A549 (cell line): ENCODE results near the gene PRTFDC1. TPM values are rescaled to one million over a fixed set of nuclear protein-coding genes. Genes with fewer than 3 reads are reported as not detected.
A peak's percentile ranks its signal among the peaks of the same experiment; 100 is the strongest.

ENCODE experiments used
- ATAC-seq, 2 experiments: fragments of 200-7000 bp in 1 of 2; fragments of >200 bp in 1 of 2; cut with Nextera tagmentation in 1 of 2; cut with Tn5 transposase in 1 of 2; 3 replicates each; pipeline versions ENCODE4 v1.8.0 to v1.9.1; 2018 to 2020; ENCODE audit warnings: mild to moderate bottlenecking in 1 of 2, moderate library complexity in 1 of 2
- CTCF ChIA-PET: fragments of 300-600 bp; sonication (Branson Sonifier 250); formaldehyde crosslinking; extraction: SDS; loops from one replicate; lab custom pipeline; 2021; ENCODE audit warnings: antibody characterized with exemption, inconsistent platforms; lab: Yijun Ruan, JAX
- POLR2A ChIA-PET: fragments of 350-600 bp; formaldehyde crosslinking; extraction: SDS; loops from one replicate; lab custom pipeline; 2021; ENCODE audit warnings: antibody characterized with exemption, inconsistent platforms; lab: Yijun Ruan, JAX
- DNase-seq, 2 experiments: peaks; one replicate each; pipeline versions ENCODE4 v3.0.0 to v3.0.0-alpha.2; 2011 to 2016; ENCODE audit warnings: low read depth in 1 of 2, low spot score in 1 of 2
- FAIRE-seq: peaks from 2 replicates; lab custom pipeline; 2011; peaks lifted over from hg19 to GRCh38; lab: Jason Lieb, UNC
- H3K27ac ChIP-seq, 2 experiments: fragments of >200 bp; sonication (Bioruptor Twin); formaldehyde crosslinking; 3 replicates each; pipeline ENCODE4 v1.5.1; 2016 to 2017
- H3K4me1 ChIP-seq: fragments of >200 bp; sonication (Bioruptor Twin); formaldehyde crosslinking; 3 replicates; pipeline ENCODE4 v1.6.1; 2016
- H3K4me2 ChIP-seq: fragments of >200 bp; sonication (Bioruptor Twin); formaldehyde crosslinking; 3 replicates; pipeline ENCODE4 v1.6.1; 2016
- H3K4me3 ChIP-seq: fragments of >200 bp; sonication (Bioruptor Twin); formaldehyde crosslinking; 3 replicates; pipeline ENCODE4 v1.5.1; 2016
- H3K9me3 ChIP-seq: fragments of >200 bp; sonication (Bioruptor Twin); formaldehyde crosslinking; 3 replicates; pipeline ENCODE4 v1.6.1; 2016
- CBX2 ChIP-seq: fragments of 200-600 bp; sonication (generic); IDR thresholded peaks from 2 replicates; pipeline ENCODE4 v1.6.1; 2016; ENCODE audit warnings: low read depth, mild to moderate bottlenecking, borderline replicate concordance
- CEBPB ChIP-seq, 2 experiments: fragments of >200 bp in 1 of 2; sonication (Bioruptor Twin) in 1 of 2; formaldehyde crosslinking in 1 of 2; IDR thresholded peaks; 2 replicates each; pipeline ENCODE4 v1.6.1; 2012 to 2016
- CHD2 ChIP-seq: fragments of 150-350 bp; IDR thresholded peaks from 2 replicates; pipeline ENCODE4 v1.6.1; 2014; ENCODE audit warnings: low read length; ENCODE audit not compliant: partially characterized antibody
- EP300 ChIP-seq, 2 experiments: fragments of >200 bp; sonication (Bioruptor Twin); formaldehyde crosslinking; IDR thresholded peaks; 2 replicates in 1 of 2; 3 replicates in 1 of 2; pipeline ENCODE4 v1.6.1; 2016 to 2017
- FOSL2 ChIP-seq, 2 experiments: fragments of 450-650 bp in 1 of 2; fragments of >200 bp in 1 of 2; sonication (Bioruptor Twin) in 1 of 2; formaldehyde crosslinking; IDR thresholded peaks; 2 replicates each; pipeline versions ENCODE4 v1.5.0 to v1.6.1; 2016 to 2020; ENCODE audit warnings: mild to moderate bottlenecking in 1 of 2, moderate library complexity in 1 of 2
- FOXS1 ChIP-seq: fragments of 250-450 bp; sonication (Bioruptor Pico); IDR thresholded peaks from 2 replicates; pipeline ENCODE4 v1.5.0; 2020; ENCODE audit warnings: mild to moderate bottlenecking, moderate library complexity
- HDAC2 ChIP-seq: fragments of 200-600 bp; sonication (generic); IDR thresholded peaks from 2 replicates; pipeline ENCODE4 v1.6.1; 2016
- HOXB13 ChIP-seq: fragments of 250-450 bp; sonication (Bioruptor Pico); IDR thresholded peaks from 2 replicates; pipeline ENCODE4 v1.5.0; 2020; ENCODE audit warnings: low read depth, mild to moderate bottlenecking, moderate library complexity
- JUNB ChIP-seq: fragments of >200 bp; sonication (Bioruptor Twin); formaldehyde crosslinking; IDR thresholded peaks from 2 replicates; pipeline ENCODE4 v1.6.1; 2016
- MAFK ChIP-seq: fragments of 450-650 bp; IDR thresholded peaks from 2 replicates; pipeline ENCODE4 v1.6.1; 2014; ENCODE audit not compliant: partially characterized antibody
- MAZ ChIP-seq: fragments of 150-350 bp; IDR thresholded peaks from 2 replicates; pipeline ENCODE4 v1.6.1; 2014; ENCODE audit warnings: antibody characterized with exemption, low read depth, low read length, borderline replicate concordance
- POLR2AphosphoS2 ChIP-seq: conservative IDR thresholded peaks from 2 replicates; pipeline ENCODE4 v1.6.1; 2012; ENCODE audit warnings: low read length, improper control_type of control experiment, inconsistent platforms
- RAD21 ChIP-seq, 2 experiments: fragments of >200 bp in 1 of 2; sonication (Bioruptor Twin) in 1 of 2; formaldehyde crosslinking in 1 of 2; IDR thresholded peaks in 1 of 2; conservative IDR thresholded peaks in 1 of 2; 2 replicates in 1 of 2; 3 replicates in 1 of 2; pipeline ENCODE4 v1.6.1; 2012 to 2018; ENCODE audit warnings: inconsistent platforms in 1 of 2
- RFX5 ChIP-seq: fragments of 450-650 bp; IDR thresholded peaks from 2 replicates; pipeline ENCODE4 v1.7.1; 2014; ENCODE audit warnings: antibody characterized with exemption, mild to moderate bottlenecking, moderate library complexity
- RNF2 ChIP-seq: fragments of 200-600 bp; sonication (generic); IDR thresholded peaks from 2 replicates; pipeline ENCODE4 v1.6.1; 2016; ENCODE audit warnings: low read depth, mild to moderate bottlenecking, antibody characterized with exemption, moderate library complexity, borderline replicate concordance
- SMC3 ChIP-seq: fragments of >200 bp; sonication (Bioruptor Twin); formaldehyde crosslinking; IDR thresholded peaks from 3 replicates; pipeline ENCODE4 v1.6.1; 2018; ENCODE audit warnings: inconsistent platforms
- SREBF2 ChIP-seq: fragments of 450-650 bp; IDR thresholded peaks from 2 replicates; pipeline ENCODE4 v1.6.1; 2014; ENCODE audit warnings: mild to moderate bottlenecking, moderate library complexity
- ZC3H11A ChIP-seq: fragments of 450-650 bp; IDR thresholded peaks from 2 replicates; pipeline ENCODE4 v1.6.1; 2014; ENCODE audit warnings: antibody characterized with exemption, mild to moderate bottlenecking
- ZFP36 ChIP-seq: fragments of 450-650 bp; IDR thresholded peaks from 2 replicates; pipeline ENCODE4 v1.6.1; 2014; ENCODE audit warnings: borderline replicate concordance; ENCODE audit not compliant: partially characterized antibody
- WGBS: methylation state at CpG from one replicate; pipeline ENCODE4 v1.1.6; 2017; ENCODE audit errors: missing lambda C conversion rate; 5-methylcytosine and 5-hydroxymethylcytosine counted together
- polyA plus RNA-seq, 4 experiments: library from polyadenylated mRNA; depleted of rRNA in 3 of 4; stranded (reverse); fragments of >200 nt; fragmentation: RNase III in 1 of 4; extraction: RNeasy Plus Mini Kit Qiagen cat#74134 plus additional on column Dnase treatment in 1 of 4; gene quantifications; 2 replicates in 3 of 4; 3 replicates in 1 of 4; pipeline ENCODE4 v1.2.3, GENCODE V29; 2011 to 2017
- TF ChIP-seq, protein P1 (sequence below): fragments of >200 bp; sonication (Bioruptor Twin); formaldehyde crosslinking; IDR thresholded peaks from 2 replicates; pipeline ENCODE4 v1.6.1; 2016
- TF ChIP-seq, protein P2 (sequence below): fragments of >200 bp; sonication (Bioruptor Twin); formaldehyde crosslinking; IDR thresholded peaks from 3 replicates; pipeline ENCODE4 v1.6.1; 2016
- TF ChIP-seq, protein P3 (sequence below): IDR thresholded peaks from 2 replicates; pipeline ENCODE4 v1.6.1; 2012; ENCODE audit warnings: low read depth, borderline replicate concordance
- TF ChIP-seq, protein P4 (sequence below): fragments of 200-600 bp; sonication (generic); IDR thresholded peaks from 2 replicates; pipeline ENCODE4 v1.6.1; 2016; ENCODE audit warnings: antibody characterized with exemption, mild to moderate bottlenecking, moderate library complexity

Gene PRTFDC1
- polyA plus RNA-seq, 2 of the 4 experiments (the other 2 are of a cell fraction) = 35.6 to 39.2 TPM

DNA sequence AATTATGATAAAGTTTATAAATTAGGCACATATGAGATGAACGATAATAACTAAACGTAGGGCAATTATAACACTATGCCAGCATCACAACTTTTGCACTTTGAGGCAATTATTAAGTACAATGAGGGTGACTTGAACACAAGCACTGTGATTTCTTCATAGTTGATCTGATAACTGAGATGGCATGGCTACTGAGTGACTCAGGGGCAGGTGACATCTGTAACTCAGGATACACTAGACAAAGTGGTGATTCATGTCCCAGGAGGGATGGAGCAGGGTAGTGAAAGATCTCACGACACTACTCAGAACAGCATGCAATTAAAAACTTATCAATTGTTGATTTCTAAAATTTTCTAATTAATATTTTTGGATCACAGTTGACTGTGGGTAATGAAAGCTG, 130.4 kb downstream of the PRTFDC1 start:
- H3K4me2 ChIP-seq = peak overlapping the region; percentile 52
- TF ChIP-seq SREBF2 (no peak), JUNB (peak; percentile 63), POLR2AphosphoS2 (no peak), SMC3 (no peak), FOSL2 (IDR thresholded peaks at IDR 0.05) (peak; percentile 53; the same call in 1 of the 2 replicates), FOSL2 (CRISPR knock-in tag; IDR thresholded peaks at IDR 0.05) (peak; percentile 75)
- 62% methylated on average over 3 of the region's 3 CpGs for WGBS
- DNase-seq = peak; percentile 48 to 79
- peak; percentile 72 to 92 for ATAC-seq
- ChIA-PET POLR2A (no interaction called here), CTCF (interaction anchor here (1.9 kb wide), 1 partner anchor 179 kb away, joined by 6 read pairs; no protein-coding TSS in a partner anchor)
- peak overlapping the region; percentile 63 to 77 for H3K27ac ChIP-seq
- no peak for FAIRE-seq
- H3K4me1 ChIP-seq = peaks cover 53% of the 10 kb centered on the region
- H3K9me3 ChIP-seq = no peaks in the 10 kb centered on the region
- H3K4me3 ChIP-seq = no peak overlapping the region

DNA sequence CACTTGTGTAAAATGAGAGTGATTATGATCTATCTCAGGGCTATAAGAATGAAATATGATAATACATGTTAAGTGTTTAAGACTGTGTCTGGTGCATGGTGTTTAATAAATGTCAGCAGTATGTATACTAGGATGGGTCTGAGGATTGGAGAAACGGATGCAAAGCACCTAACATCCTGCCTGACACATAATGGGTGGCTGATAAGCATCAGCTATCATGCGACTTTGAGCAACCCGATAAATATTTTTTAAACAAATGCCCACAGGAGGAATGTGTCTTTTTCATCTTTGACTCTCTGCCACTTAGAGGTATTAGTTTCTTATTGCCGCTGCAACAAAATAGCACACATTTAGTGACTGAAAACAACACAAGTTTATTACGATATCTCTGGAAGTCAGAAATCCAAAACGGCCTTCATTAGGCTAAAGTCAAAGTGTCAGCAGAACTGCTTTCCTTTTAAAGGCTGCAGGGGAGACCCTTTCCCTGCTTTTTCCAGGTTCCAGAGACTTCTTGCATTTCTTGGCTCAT, 135.5 kb downstream of the PRTFDC1 start:
- FAIRE-seq (no peak), DNase-seq (no peak), ATAC-seq (no peak)
- ChIA-PET POLR2A (no interaction called here), CTCF (no interaction called here)
- 90% methylated on average over 6 of the region's 6 CpGs for WGBS
- H3K9me3 ChIP-seq = no peaks in the 10 kb centered on the region
- TF ChIP-seq, protein P1, sequence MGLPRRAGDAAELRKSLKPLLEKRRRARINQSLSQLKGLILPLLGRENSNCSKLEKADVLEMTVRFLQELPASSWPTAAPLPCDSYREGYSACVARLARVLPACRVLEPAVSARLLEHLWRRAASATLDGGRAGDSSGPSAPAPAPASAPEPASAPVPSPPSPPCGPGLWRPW = no peak
- TF ChIP-seq RFX5 (no peak), HDAC2 (no peak), CHD2 (no peak), HOXB13 (CRISPR knock-in tag) (no peak), CBX2 (no peak), EP300 (IDR thresholded peaks at IDR 0.05) (no peak), FOXS1 (CRISPR knock-in tag) (no peak), MAFK (no peak), ZFP36 (no peak), RAD21 (conservative IDR thresholded peaks at IDR 0.05 in 1 of 2, IDR thresholded peaks at IDR 0.05 in 1 of 2) (no peak), RNF2 (no peak)
- TF ChIP-seq, protein P2, sequence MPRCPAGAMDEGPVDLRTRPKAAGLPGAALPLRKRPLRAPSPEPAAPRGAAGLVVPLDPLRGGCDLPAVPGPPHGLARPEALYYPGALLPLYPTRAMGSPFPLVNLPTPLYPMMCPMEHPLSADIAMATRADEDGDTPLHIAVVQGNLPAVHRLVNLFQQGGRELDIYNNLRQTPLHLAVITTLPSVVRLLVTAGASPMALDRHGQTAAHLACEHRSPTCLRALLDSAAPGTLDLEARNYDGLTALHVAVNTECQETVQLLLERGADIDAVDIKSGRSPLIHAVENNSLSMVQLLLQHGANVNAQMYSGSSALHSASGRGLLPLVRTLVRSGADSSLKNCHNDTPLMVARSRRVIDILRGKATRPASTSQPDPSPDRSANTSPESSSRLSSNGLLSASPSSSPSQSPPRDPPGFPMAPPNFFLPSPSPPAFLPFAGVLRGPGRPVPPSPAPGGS = no peak
- TF ChIP-seq, protein P3, sequence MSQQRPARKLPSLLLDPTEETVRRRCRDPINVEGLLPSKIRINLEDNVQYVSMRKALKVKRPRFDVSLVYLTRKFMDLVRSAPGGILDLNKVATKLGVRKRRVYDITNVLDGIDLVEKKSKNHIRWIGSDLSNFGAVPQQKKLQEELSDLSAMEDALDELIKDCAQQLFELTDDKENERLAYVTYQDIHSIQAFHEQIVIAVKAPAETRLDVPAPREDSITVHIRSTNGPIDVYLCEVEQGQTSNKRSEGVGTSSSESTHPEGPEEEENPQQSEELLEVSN = no peak
- H3K4me1 ChIP-seq = peaks cover 35% of the 10 kb centered on the region
- H3K4me2 ChIP-seq = no peak overlapping the region
- H3K4me3 ChIP-seq = no peak overlapping the region
- 0 out of 6 replicates have a peak overlapping the region, but pooled peaks of 1 of the 2 experiments have one; percentile 13 for H3K27ac ChIP-seq

DNA sequence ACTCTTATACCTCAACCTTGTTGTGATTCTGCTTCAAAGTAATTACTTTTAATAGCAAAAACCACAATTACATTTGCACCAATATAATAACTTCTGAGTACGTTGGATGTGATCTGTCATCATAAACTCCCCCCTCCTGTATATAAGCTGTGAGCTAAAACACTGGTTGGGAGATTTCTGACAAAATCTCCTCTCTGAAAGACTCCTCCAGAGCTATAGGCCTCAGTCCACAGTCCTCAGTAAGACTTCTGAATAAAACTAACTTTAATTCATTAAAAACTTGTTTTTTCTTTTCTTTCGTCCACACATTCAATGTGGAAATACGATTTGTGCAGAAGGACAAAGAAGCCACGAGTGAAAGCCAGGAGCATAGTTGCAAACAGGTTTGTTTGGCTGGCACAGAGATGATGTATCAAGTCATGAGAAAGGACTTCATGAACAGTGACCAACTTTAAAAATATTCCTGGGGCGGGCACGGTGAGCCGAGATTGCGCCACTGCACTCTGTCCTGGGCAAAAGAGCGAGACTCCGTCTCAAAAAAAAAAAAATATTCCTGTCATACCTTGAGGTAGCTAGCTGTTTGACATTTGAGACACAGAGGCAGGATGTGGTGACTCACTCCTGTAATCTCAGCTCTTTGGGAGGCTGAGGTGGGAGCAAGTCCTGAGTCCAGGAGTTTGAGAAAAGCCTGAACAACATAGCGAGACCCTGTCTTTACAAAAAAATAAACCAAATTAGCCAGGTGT, 137.7 kb downstream of the PRTFDC1 start:
- CTCF ChIA-PET = interaction anchor here (0.7 to 1.0 kb wide), 2 partner anchors 39 to 171 kb away, joined by 3 read pairs; no protein-coding TSS in a partner anchor
- ATAC-seq (peak; percentile 87 to 92), DNase-seq (peak; percentile 32 to 63), FAIRE-seq (peak; percentile 77)
- WGBS = 19% methylated on average over 11 of the region's 11 CpGs
- Histone ChIP-seq H3K9me3 (no peaks in the 10 kb centered on the region), H3K4me1 (peaks cover 16% of the 10 kb centered on the region), H3K4me2 (peak overlapping the region; percentile 71), H3K27ac (peak overlapping the region; percentile 68 to 77), H3K4me3 (no peak overlapping the region)
- TF ChIP-seq FOSL2 (IDR thresholded peaks at IDR 0.05) (peak; percentile 65), FOSL2 (CRISPR knock-in tag; IDR thresholded peaks at IDR 0.05) (peak; percentile 71), RAD21 (conservative IDR thresholded peaks at IDR 0.05 in 1 of 2, IDR thresholded peaks at IDR 0.05 in 1 of 2) (peak in 1 of 2 experiments; percentile 41; a peak in 2 of 5 replicates), SMC3 (peak; percentile 37; the same call in 1 of the 3 replicates), MAZ (no peak), ZC3H11A (no peak), JUNB (peak; percentile 72), CEBPB (IDR thresholded peaks at IDR 0.05) (peak; percentile 77 to 84)
- TF ChIP-seq, protein P1 = 0 out of 2 replicates have a peak, but pooled peaks have one; percentile 18
- TF ChIP-seq, protein P4, sequence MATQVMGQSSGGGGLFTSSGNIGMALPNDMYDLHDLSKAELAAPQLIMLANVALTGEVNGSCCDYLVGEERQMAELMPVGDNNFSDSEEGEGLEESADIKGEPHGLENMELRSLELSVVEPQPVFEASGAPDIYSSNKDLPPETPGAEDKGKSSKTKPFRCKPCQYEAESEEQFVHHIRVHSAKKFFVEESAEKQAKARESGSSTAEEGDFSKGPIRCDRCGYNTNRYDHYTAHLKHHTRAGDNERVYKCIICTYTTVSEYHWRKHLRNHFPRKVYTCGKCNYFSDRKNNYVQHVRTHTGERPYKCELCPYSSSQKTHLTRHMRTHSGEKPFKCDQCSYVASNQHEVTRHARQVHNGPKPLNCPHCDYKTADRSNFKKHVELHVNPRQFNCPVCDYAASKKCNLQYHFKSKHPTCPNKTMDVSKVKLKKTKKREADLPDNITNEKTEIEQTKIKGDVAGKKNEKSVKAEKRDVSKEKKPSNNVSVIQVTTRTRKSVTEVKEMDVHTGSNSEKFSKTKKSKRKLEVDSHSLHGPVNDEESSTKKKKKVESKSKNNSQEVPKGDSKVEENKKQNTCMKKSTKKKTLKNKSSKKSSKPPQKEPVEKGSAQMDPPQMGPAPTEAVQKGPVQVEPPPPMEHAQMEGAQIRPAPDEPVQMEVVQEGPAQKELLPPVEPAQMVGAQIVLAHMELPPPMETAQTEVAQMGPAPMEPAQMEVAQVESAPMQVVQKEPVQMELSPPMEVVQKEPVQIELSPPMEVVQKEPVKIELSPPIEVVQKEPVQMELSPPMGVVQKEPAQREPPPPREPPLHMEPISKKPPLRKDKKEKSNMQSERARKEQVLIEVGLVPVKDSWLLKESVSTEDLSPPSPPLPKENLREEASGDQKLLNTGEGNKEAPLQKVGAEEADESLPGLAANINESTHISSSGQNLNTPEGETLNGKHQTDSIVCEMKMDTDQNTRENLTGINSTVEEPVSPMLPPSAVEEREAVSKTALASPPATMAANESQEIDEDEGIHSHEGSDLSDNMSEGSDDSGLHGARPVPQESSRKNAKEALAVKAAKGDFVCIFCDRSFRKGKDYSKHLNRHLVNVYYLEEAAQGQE = no peak
- POLR2A ChIA-PET = interaction anchor here (1.3 kb wide), 1 partner anchor 35 kb away, joined by 3 read pairs; no protein-coding TSS in a partner anchor
